K562 (cell line): ENCODE results near the gene AGFG1. TPM values are rescaled to one million over a fixed set of nuclear protein-coding genes. Genes with fewer than 3 reads are reported as not detected.

Experiments
- AFF1 ChIP-seq, 2 experiments: fragments of 450-650 bp; IDR thresholded peaks; 2 replicates each; pipeline ENCODE4 v1.6.1; 2018; ENCODE audit warnings: mild to moderate bottlenecking in 2 of 2, low read depth in 1 of 2; ENCODE audit not compliant: partially characterized antibody in 2 of 2
- HNRNPUL1 ChIP-seq: fragments of 200-400 bp; formaldehyde crosslinking; IDR thresholded peaks from 2 replicates; pipeline ENCODE4 v1.6.1; 2017; ENCODE audit warnings: low read length
- SMAD4 ChIP-seq: fragments of 250-450 bp; sonication (Bioruptor Pico); conservative IDR thresholded peaks from 2 replicates; pipeline ENCODE4 v1.8.0; 2021; ENCODE audit warnings: inconsistent platforms, mild to moderate bottlenecking, moderate library complexity
- ZBTB26 ChIP-seq: fragments of 450-650 bp; formaldehyde crosslinking; IDR thresholded peaks from 2 replicates; pipeline ENCODE4 v1.4.0; 2022; ENCODE audit warnings: missing genetic modification characterization
- ZNF609 ChIP-seq: sonication (generic); formaldehyde crosslinking; IDR thresholded peaks from 2 replicates; pipeline ENCODE4 v1.8.1; 2023; ENCODE audit warnings: missing genetic modification reagents, mild to moderate bottlenecking, borderline replicate concordance
- polyA plus RNA-seq, 8 experiments: library from polyadenylated mRNA; depleted of rRNA in 4 of 8; stranded (reverse) in 5 of 8; unstranded in 3 of 8; fragments of >200 nt; fragmentation: Nextera tagmentation in 2 of 8; fragmentation: Illumina TruSeq in 1 of 8; extraction: Ambion mirVana in 2 of 8; extraction: Trizol in 1 of 8; gene quantifications; 2 replicates each; pipeline versions ENCODE4 v1.2.1 to v1.2.3, GENCODE V29; 2011 to 2014; ENCODE audit warnings: inconsistent platforms in 1 of 8, missing spikeins in 1 of 8
- total RNA-seq, 7 experiments: library from RNA; depleted of rRNA in 6 of 7; stranded (reverse); fragments of >200 nt in 6 of 7; fragmentation: Illumina TruSeq in 2 of 7; extraction: Trizol in 2 of 7; gene quantifications; 2 replicates each; pipeline versions ENCODE4 v1.2.1 to v1.2.3, GENCODE V29; 2011 to 2021; ENCODE audit warnings: low replicate concordance in 1 of 7

The AGFG1 gene
- total and polyA plus RNA-seq, 9 of the 15 experiments (the other 6 are each of a cell fraction or from before 2014, with no cell fraction given) = 11.2 to 97.5 (median 36.0) TPM

GRCh38 chr2:227513113-227513512 lies 41.2 kb downstream of the AGFG1 start (continued):
- no peak for TF ChIP-seq ZNF609 (CRISPR knock-in tag)
- no peak for TF ChIP-seq SMAD4 (CRISPR knock-in tag)
- no peak for TF ChIP-seq HNRNPUL1
- no peak for TF ChIP-seq ZBTB26 (CRISPR knock-in tag)
- TF ChIP-seq AFF1 (IDR thresholded peaks at IDR 0.05; ENCODE audit: low read depth in 1 of 2, partially characterized antibody in 2 of 2) = no peak
